Islet precursor cell (in vitro differentiated cells): ENCODE data around the gene DDX3X.
A peak's percentile ranks its signal among the peaks of the same experiment; 100 is the strongest.
"Not testable (repeated sequence)": the region's sequence is repeated elsewhere in the genome, so short reads cannot be mapped to it uniquely, and the experiment has no call there.

ENCODE experiments used
- DNase-seq: peaks from one replicate; pipeline ENCODE4 v3.0.0-alpha.2; 2018

DDX3X gene

GRCh38 chrX:41333744-41334362 lies at the start of gene DDX3X:
TSS of gene DDX3X (plus strand) at chrX:41334162. CDS start at chrX:41334253, 91 bp downstream.
- DNase-seq = peak; percentile 92

DNA sequence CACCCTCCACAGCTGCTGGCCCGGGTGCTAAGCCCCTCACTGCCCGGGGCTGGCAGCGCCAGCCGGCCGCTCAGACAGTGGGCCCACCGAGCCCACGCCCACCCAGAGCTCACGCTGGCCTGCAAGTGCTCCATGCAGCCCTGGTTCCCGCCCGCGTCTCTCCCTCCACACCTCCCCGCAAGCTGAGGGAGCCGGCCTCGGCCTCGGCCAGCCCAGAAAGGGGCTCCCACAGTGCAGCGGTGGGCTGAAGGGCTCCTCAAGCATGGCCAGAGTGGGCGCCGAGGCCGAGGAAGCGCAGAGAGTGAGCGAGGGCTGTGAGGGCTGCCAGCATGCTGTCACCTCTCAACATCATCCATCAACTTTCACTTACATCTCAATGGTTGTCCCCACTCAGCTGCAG lies 48.0 kb upstream of the DDX3X start:
- not testable (repeated sequence) for DNase-seq

- DNase-seq = no peak
Measured at GRCh38 chrX:41288641-41289040, 45.3 kb upstream of the DDX3X start.

- DNase-seq = no peak
Measured at GRCh38 chrX:41289095-41289494, 44.9 kb upstream of the DDX3X start.

DNA sequence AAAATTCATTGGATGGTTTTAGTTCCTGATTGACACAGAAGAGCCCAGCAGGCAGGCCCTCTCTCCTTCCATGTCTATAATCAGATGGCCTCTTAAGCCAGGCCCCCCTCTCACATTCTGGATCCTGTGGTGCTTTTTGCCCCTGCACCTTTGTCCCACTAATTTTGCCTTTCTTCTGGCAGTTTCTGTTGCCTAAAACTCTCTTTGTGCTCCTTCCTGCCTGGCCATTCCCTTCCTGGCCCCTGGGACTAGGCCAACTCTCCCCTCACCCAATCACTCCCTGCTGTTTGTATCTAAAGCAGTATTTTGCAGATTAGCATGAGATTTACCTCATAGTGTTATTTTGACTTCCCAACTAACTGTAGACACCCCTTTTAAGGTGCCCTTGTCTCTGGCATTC lies 42.7 kb upstream of the DDX3X start:
- DNase-seq = no peak

GRCh38 chrX:41293269-41293668 lies 40.7 kb upstream of the DDX3X start:
- no peak for DNase-seq

- no peak for DNase-seq
Measured at GRCh38 chrX:41300758-41301437, 33.1 kb upstream of the DDX3X start.

DNA sequence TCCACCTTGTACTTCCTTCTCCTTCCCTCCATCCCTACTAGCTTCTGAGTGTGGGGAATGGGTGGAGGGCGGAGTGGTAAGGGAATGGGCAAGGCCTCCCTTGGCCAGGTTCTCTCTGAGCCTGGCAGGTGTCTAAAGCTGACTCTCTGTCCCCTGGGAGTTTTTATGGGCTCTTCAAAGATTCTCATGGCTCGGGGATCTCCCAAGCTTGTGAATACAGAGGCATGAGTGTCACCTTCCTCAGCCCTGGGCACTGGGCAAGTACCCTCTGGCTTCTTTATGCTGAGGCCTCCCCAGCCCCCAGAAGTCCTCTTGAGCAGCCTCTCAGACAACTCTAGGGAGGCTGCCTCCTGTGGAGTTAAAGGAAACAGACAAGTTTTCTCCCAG lies 32.5 kb upstream of the DDX3X start:
- DNase-seq = no peak

DNA sequence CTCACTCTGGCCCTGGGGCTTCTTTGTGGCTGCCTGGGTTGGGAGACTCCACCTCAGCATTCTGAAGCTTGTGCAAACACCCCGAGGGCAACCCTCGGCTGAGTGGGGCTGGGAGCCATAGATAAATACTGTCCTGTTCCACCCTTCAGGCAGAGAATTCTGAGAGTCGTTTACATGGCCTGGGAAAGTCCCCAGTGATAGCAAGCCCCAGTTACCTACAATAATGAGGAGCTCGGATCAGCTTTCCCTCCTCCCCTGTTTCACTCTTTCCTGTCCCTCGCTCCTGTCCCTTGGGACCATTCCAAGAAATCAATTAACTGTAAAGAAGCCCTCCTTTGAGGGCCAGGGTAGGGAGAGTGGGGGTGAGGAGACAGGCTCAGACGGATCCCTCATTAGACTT lies 31.6 kb upstream of the DDX3X start:
- DNase-seq = peak; percentile 74

- no peak for DNase-seq
Measured at GRCh38 chrX:41303013-41303412, 30.9 kb upstream of the DDX3X start.

DNA sequence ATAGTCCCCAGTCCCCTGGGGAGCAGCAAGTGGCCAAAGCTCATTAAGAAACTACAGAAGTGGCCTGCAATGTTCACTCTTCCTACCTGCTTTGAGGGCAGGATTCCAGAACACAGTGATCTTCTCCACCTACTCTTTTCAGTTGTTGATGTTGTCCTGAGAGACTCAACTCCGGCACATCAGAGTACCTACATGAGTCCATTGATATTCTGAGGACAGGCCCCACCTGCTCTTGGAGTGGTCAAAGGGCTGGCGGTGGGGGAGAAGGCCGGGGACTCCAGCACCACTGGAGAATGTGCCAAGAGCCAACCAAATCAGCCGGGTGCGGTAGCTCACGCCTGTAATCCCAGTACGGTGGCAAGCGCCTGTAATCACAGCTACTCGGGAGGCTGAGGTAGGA lies 29.8 kb upstream of the DDX3X start:
- DNase-seq = no peak

DNA sequence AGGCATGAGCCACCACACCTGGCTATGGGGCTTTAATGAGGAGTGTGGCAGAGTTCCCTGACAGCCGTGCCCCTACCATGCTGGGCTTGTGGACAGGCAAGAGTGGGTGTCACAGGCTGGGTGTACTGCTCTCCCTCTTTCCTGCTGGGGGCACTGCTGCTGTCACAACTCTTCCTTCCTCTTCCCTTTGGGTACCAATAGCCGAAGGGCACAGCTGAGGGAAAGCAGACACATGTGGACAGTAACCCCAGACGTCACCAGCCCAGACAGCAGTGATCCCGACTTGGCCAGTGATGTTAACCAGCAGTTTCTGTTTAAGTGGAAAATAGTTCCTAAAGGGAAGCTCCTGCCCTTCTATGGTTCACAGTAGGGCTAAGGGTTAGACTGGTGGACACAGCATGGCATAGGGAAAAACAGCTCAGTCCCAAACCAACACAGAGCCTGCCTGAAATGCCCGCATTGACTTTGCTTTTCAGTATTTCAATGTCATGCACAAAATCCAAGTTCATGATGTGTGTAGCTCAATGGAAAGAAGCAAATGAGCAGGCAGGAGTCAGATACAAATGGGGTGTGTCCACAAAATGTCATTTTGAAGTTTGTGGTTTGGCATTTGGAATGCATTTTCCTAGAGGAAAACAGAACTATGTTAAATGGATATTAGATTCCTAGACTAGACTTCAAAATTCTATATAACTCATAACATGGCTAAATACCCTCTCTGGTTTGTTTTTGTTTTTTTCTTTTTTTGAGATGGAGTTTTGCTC lies 24.9 kb upstream of the DDX3X start:
- DNase-seq = no peak

DNA sequence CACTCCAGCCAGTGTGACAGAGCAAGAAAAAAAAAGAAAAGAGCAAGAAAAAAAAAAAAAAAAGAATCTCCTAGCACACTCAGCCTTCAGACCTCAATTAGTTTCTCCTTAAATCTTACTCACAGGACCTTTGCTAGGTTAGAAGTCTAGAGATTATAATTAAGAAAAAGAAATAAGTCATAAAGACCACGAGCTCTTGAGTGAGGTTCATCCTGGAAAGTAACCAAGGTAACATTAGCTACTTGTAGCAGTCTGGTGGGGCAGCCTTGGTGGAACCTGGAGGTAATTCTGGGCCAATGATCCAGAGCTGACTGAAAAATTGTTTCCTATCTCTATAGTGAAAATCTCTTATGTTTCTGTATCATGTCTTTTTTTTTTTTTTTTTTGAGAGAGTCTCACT lies 21.2 kb upstream of the DDX3X start:
- no peak for DNase-seq

DNA sequence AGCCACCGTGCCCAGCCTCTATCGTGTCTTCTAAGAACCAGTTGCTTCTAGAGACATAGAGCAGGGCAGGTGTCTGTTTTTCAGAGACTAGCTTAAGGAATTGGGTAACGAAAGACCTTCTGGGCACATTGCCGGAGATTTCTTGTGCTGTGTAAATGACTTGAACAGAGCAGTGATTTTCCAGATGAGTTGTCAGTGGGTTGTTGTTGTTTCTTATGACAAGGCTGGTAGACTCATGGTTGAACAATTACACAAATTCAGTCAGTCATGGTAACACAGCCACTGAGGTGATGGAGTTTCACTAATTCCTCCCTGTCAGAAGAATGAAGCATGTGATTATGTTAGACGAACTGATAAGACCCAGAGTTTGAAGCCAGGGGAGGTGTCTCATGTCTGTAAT lies 20.5 kb upstream of the DDX3X start:
- DNase-seq = no peak

GRCh38 chrX:41314204-41314603 lies 19.8 kb upstream of the DDX3X start:
- DNase-seq = no peak

- DNase-seq = no peak
Measured at GRCh38 chrX:41314881-41315280, 19.1 kb upstream of the DDX3X start.

- DNase-seq = not testable (repeated sequence)
Measured at GRCh38 chrX:41316266-41316665, 17.7 kb upstream of the DDX3X start.

DNA sequence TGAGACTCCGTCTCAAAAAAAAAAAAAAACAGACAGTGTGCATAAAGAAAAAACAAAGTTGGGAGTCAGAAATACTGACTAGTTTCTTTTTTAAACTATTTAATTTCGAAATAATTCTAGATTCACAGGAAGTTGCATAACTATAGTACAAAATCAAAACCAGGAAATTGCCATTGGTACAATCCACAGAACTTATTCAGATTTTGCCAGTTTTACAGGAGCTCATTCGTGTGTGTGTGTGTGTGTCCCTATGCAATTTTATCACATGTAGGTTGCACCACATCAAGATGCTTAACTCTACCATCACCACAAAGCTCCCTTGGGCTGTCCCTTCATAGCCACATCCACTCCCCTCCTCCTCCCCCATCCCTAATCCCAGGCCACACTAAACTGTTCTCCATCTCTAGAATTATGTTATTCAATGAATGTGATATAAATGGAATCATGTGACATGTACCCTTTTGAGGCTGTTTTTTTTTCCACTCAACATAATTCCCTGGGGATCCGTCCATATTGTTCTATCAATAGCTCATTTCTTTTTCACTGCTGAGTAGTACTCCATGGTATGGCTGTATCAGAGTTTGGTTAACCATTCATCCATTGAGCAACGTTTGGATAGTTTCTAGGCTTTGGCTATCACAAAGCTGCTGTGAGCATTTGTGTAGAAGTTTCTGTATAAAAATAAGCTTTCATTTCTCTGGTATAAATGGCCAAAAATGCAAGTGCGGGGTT lies 16.3 kb upstream of the DDX3X start:
- DNase-seq = no peak

DNA sequence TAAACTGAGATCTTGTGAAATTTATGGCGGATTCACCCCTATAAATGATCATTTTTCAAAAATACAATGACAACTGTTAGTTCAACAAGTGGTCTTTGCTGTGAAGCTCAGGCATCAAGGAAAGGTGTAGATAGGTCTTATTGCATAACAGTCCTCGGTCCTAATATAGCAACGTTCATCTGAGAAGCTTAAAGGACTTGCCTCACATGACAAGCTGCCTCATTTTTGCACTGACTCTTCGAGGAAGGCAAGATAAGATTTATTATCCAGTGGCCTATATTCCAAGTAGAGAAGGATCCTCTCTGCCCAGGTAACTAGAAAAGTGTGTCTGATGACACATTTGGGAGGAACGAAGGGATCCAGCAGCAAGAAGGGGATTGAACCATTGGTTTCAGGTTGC lies 13.6 kb upstream of the DDX3X start:
- no peak for DNase-seq

GRCh38 chrX:41322821-41323603 lies 10.9 kb upstream of the DDX3X start:
- DNase-seq = no peak

GRCh38 chrX:41326431-41326830 lies 7.5 kb upstream of the DDX3X start:
- DNase-seq = no peak

- DNase-seq = no peak
Measured at GRCh38 chrX:41327341-41327740, 6.6 kb upstream of the DDX3X start.

GRCh38 chrX:41329101-41329500 lies 4.9 kb upstream of the DDX3X start:
- DNase-seq = no peak
